ENCODE data around the gene INF2. TPM values are rescaled to one million over a fixed set of nuclear protein-coding genes. Genes with fewer than 3 reads are reported as not detected.

INF2 gene
- polyA plus RNA-seq, 1 experiment: 14.9 TPM

- Histone ChIP-seq H3K27me3 (ENCODE audit: control insufficient read depth, insufficient read depth, low read length) (no peaks in the 10 kb centered on the region), H3K9me3 (ENCODE audit: control insufficient read depth, insufficient read depth, low read length) (no peaks in the 10 kb centered on the region; the same call in 1 of the 2 replicates), H3K4me3 (ENCODE audit: low read depth, low read length) (no peak overlapping the region), H3K27ac (ENCODE audit: low read depth, low read length) (no peak overlapping the region)
- TF ChIP-seq, protein P1, sequence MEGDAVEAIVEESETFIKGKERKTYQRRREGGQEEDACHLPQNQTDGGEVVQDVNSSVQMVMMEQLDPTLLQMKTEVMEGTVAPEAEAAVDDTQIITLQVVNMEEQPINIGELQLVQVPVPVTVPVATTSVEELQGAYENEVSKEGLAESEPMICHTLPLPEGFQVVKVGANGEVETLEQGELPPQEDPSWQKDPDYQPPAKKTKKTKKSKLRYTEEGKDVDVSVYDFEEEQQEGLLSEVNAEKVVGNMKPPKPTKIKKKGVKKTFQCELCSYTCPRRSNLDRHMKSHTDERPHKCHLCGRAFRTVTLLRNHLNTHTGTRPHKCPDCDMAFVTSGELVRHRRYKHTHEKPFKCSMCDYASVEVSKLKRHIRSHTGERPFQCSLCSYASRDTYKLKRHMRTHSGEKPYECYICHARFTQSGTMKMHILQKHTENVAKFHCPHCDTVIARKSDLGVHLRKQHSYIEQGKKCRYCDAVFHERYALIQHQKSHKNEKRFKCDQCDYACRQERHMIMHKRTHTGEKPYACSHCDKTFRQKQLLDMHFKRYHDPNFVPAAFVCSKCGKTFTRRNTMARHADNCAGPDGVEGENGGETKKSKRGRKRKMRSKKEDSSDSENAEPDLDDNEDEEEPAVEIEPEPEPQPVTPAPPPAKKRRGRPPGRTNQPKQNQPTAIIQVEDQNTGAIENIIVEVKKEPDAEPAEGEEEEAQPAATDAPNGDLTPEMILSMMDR (IDR thresholded peaks at IDR 0.05; ENCODE audit: low read depth, low read length): no peak
- ChIA-PET CTCF (no interaction called here), POLR2A (interaction anchor here (0.6 kb wide), 1 partner anchor 41 kb away, joined by 4 read pairs; no protein-coding TSS in a partner anchor)
- no peak for DNase-seq (ENCODE audit: low read depth, low spot score)
Measured at GRCh38 chr14:104718147-104718546, 28.7 kb downstream of the INF2 start.

- no peaks in the 10 kb centered on the region for H3K27me3 ChIP-seq (ENCODE audit: control insufficient read depth, insufficient read depth, low read length)
- ChIA-PET POLR2A (no interaction called here), CTCF (no interaction called here)
- no peak for DNase-seq (ENCODE audit: low read depth, low spot score)
- H3K4me3 ChIP-seq (ENCODE audit: low read depth, low read length): no peak overlapping the region
- no peaks in the 10 kb centered on the region; the same call in 1 of the 2 replicates for H3K9me3 ChIP-seq (ENCODE audit: control insufficient read depth, insufficient read depth, low read length)
- TF ChIP-seq, protein P1 (IDR thresholded peaks at IDR 0.05; ENCODE audit: low read depth, low read length): no peak
- no peak overlapping the region for H3K27ac ChIP-seq (ENCODE audit: low read depth, low read length)
Measured at GRCh38 chr14:104718871-104719270, 29.5 kb downstream of the INF2 start.

GRCh38 chr14:104719343-104719742 is 29.9 kb downstream of the INF2 start:
- Histone ChIP-seq H3K4me3 (ENCODE audit: low read depth, low read length) (no peak overlapping the region), H3K27ac (ENCODE audit: low read depth, low read length) (no peak overlapping the region), H3K9me3 (ENCODE audit: control insufficient read depth, insufficient read depth, low read length) (no peaks in the 10 kb centered on the region; the same call in 1 of the 2 replicates), H3K27me3 (ENCODE audit: control insufficient read depth, insufficient read depth, low read length) (no peaks in the 10 kb centered on the region)
- POLR2A ChIA-PET: no interaction called here
- no peak for DNase-seq (ENCODE audit: low read depth, low spot score)
- TF ChIP-seq, protein P1 (IDR thresholded peaks at IDR 0.05; ENCODE audit: low read depth, low read length): no peak
- CTCF ChIA-PET: no interaction called here

GRCh38 chr14:104721505-104722431 is 32.4 kb downstream of the INF2 start:
- Histone ChIP-seq H3K27ac (ENCODE audit: low read depth, low read length) (peak overlapping the region; percentile 11), H3K27me3 (ENCODE audit: control insufficient read depth, insufficient read depth, low read length) (peaks cover under 1% of the 10 kb centered on the region), H3K9me3 (ENCODE audit: control insufficient read depth, insufficient read depth, low read length) (no peaks in the 10 kb centered on the region; the same call in 1 of the 2 replicates), H3K4me3 (ENCODE audit: low read depth, low read length) (no peak overlapping the region)
- TF ChIP-seq, protein P1 (IDR thresholded peaks at IDR 0.05; ENCODE audit: low read depth, low read length): no peak
- CTCF ChIA-PET: interaction anchor here (1.0 to 1.8 kb wide), 4 partner anchors 17 to 324 kb away, joined by 3 to 4 read pairs (median 4); no protein-coding TSS in a partner anchor
- POLR2A ChIA-PET: no interaction called here
- DNase-seq (ENCODE audit: low read depth, low spot score): no peak
